Mesenteric fat pad (tissue), 1 donor: Measurements from ENCODE around the gene ZNF672. TPM values are rescaled to one million over a fixed set of nuclear protein-coding genes. Genes with fewer than 3 reads are reported as not detected.
"Not testable (repeated sequence)": the region's sequence is repeated elsewhere in the genome, so short reads cannot be mapped to it uniquely, and the experiment has no call there.

Experiments used
- DNase-seq: peaks from one replicate; pipeline ENCODE4 v3.0.0-alpha.2; 2020; ENCODE audit warnings: low spot score
- long read RNA-seq: library from polyadenylated mRNA; unstranded; transcript quantifications from one replicate; pipeline ENCODE4 v2.0.0, GENCODE V29; 2020
- total RNA-seq: library from RNA; stranded (reverse); fragmentation: NEBNext Ultra II Directional; extraction: Animal tissue kit (Norgen Biotek cat#: 25700); gene quantifications from one replicate; pipeline ENCODE4 v1.2.1, GENCODE V29; 2021
- donor health status: DM: yes; HTN: yes; CAD: no.

ZNF672 gene
- total RNA-seq = 18.6 TPM
- long read RNA-seq, transcript ZNF672-201 (4 exons, 2,989 nt) = major isoform, 38 of 50 reads
- long read RNA-seq, partial matches to known transcripts = 0 of 50 reads
- long read RNA-seq, other reads (novel, unspliced or antisense) = 12 of 50 reads

DNA sequence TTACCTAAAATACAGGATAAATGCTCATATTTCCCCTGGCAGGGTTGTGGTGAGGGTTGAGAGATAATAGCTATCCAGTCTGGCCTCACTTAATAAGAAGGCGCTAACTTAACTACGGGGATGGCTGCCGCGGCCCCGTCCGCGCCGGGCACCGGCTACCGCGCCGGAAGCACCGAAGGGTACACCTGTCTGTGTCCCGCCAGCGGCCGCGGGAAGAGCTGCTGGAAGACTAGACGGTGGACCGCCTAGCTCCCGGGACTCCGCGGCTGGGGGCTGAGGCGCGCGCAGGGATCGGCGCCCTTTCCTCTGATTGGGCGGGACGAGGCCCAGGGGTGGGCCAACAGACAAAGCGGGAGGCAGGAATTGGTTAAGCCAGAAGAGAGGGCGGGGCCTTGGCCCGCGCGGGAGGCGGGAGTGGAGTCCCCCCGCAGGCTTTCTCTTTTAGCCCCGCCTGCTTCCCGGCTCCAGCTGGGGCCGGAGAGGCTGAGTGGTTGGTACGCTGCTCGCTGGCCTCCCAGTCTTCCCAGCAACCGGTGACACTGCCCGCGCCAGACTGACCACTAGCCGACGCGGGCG, at the start of gene ZNF672:
Gene ZNF672, plus strand, starts transcription at position 444 of the 576 bp plus-strand sequence. CDS start 9,051 bp downstream, outside the sequence.
- DNase-seq = peak; percentile 99

DNA sequence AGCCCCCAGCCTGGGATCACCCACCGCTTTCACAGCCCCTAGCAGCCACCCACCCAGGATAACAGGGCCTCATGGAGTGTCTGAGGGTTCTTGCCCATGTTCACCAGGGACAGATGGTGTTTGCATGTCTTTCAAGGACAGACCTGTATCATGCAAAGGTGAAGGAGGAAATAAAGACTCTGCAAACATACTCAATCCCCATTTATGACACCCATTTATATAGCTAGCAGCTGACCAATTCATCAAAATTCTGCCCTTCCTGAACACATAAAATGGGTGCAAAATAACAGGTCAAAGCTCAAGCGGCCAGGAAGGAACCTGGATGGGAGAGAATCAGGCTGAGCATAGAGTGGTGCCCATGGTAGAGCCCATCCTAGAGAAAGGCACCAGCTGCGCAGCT, 49.7 kb upstream of the ZNF672 start:
- DNase-seq = no peak

DNA sequence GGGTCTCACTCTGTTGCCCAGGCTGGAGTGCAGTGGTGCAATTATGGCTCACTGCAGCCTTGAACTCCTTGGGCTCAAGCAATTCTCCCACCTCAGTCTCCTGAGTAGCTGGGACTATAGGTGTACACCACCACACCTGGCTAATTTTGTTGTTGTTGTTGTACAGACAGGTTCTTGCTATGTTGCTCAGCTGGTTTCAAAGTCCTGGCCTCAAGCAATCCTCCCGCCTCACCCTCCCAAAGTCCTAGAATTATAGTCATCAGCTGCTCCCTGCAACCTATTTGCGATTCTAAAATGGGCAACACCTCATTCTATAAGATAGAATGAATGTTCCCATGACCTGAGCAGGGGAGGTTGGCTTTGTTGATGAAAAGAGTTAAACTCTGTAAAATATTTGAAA, 48.7 kb upstream of the ZNF672 start:
- DNase-seq = not testable (repeated sequence)

DNA sequence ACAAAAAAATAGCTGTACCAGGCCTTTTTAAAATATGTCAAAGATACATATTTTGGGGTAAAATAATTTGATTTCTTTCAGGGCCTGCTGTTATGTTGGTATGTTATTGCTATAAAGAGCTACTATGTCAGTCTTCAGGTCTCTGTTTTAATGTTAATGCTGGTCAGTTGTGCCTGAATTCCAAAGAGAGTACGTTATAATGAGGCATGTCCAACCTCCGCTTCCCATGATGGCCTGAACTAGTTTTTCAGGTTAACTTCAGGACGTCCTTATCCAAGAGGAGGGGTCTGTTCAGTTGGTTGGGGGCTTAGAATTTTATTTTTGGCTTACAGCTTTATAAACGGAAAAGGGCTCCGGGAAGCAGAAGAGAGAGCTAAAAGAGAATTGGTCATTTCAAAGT, 47.6 kb upstream of the ZNF672 start:
- no peak for DNase-seq

DNA sequence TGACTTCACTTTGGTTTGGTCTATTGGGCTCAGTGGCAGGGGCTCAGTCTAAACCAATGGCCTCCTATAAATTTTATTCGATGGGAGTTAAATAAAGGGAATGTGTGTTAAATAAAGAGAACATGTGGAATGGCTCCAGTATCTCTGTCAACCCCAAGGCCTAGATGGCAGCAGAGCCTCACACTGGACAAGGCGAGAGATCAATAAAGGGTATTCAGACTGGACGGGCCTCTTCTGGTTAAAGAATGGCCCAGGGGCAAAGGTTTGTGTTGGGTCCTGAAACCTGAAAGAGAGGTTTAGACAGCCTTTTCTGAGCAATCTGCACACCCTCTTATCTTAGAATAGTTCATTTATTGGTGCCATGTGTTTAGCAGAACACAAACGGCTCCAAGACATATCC, 47.0 kb upstream of the ZNF672 start:
- no peak for DNase-seq

DNA sequence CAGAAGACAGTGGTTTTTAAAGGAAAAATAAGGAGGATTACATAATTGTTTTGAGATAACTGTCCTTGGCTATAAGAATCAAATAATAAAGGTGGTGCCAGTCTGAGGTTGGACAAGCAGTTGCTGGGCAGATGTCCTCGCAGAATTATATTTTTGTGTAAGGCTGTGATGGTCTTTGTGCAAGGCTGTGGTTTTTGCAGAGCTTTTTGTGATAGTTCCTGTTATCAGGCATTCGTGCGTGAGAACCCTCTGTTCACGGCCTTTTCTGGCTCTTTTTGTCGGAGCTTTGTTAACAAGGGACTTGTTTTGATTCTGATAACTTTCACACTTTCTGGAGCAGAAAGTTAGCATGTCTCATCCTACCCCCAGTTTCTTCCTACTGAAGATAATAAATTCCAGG, 45.7 kb upstream of the ZNF672 start:
- no peak for DNase-seq

DNA sequence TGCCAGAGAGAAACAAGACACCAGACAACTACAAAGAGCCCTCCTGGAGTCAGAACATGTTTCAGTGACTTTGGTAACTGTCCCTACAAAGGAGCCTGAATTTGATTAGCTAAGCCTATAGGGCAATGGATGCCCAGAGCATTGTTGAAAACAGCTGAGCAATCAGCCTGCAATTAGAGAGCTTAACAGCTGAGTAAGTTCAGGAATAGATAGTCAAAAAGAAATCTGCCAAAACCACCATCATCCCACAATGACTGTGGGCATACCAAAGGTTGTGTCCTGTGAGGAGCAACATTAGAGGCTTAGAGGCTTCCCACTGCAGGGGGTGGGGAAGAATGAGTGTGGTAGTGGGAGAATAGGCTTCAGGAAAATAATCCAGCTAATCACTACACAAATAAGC, 44.4 kb upstream of the ZNF672 start:
- no peak for DNase-seq

DNA sequence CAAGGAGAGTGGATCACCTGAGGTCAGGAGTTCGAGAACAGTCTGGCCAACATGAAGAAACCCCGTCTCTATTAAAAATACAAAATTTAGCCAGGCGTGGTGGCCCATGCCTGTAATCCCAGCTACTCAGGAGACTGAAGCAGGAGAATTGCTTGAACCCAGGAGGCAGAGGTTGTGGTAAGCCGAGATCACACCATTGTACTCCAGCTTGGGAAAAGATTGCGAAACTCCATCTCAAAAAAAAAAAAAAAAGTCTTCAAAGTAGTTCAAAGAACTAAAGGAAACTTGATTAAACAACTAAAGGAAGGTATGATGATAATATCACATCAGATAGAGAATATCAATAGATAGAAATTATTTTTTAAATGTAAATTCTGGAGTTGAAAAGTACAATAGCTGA, 43.4 kb upstream of the ZNF672 start:
- not testable (repeated sequence) for DNase-seq

DNA sequence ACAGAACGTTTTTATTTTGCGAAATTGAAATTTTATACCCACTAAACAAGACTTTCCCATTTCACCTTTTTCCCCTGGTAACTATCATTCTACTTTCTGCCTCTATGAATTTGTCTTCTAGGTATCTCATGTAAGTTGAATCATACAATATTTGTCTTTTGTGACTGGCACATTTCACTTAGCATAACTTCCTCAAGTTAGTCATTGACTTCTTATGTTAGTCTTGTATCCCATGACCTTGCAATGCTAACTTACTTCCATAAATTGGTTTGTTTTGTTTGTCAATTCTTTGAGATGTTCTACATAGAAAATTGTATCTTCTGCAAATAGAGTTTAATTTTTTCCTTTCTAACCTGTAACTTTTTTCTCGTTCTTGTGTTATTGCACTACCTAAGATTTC, 39.2 kb upstream of the ZNF672 start:
- no peak for DNase-seq

DNA sequence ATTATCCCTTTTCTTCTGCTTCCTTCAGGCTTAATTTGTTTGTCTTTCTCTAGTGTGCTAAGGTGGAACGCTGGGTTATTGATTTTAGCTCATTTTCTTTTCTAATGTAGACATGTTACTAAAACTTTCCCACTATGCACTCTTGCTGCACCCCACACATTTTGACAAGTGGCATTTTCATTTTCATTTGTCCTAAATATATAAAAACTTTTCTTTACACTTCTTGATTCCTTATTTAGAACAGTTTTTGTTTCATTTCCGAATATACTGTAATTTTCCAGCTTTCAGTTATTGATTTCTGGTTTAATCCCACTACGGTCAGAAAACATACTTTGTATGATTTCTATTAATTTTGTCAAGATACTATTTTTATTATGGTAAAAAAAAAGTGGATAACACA, 37.6 kb upstream of the ZNF672 start:
- no peak for DNase-seq

DNA sequence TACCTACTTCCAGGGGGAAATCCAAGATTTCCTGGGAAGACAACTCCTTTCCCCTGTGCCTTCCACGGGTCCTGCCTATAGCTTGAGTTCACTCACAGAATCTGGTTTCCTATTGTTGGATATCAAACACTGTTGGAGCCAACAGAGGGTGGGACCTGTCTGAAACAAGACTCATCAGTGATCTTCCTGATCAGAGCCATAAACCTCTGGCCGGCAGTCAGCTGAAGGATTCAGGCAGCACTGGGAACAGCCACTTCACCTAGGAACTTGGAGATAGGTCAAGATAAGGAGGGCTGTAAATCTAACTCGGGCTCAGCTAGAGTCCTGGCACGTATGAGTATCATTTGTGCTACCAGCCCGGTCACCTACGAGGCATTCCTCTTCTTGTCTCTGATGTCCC, 35.6 kb upstream of the ZNF672 start:
- peak; percentile 20 for DNase-seq

DNA sequence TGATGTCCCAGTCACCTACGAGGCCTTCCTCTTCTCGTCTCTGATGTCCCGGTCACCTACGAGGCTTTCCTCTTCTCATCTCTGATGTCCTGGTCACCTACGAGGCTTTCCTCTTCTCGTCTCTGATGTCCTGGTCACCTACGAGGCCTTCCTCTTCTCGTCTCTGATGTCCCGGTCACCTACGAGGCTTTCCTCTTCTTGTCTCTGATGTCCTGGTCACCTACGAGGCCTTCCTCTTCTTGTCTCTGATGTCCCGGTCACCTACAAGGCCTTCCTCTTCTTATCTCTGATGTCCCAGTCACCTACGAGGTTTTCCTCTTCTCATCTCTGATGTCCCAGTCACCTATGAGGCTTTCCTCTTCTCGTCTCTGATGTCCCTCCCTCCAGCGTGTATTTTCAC, 34.5 kb upstream of the ZNF672 start:
- peak; percentile 8 for DNase-seq

DNA sequence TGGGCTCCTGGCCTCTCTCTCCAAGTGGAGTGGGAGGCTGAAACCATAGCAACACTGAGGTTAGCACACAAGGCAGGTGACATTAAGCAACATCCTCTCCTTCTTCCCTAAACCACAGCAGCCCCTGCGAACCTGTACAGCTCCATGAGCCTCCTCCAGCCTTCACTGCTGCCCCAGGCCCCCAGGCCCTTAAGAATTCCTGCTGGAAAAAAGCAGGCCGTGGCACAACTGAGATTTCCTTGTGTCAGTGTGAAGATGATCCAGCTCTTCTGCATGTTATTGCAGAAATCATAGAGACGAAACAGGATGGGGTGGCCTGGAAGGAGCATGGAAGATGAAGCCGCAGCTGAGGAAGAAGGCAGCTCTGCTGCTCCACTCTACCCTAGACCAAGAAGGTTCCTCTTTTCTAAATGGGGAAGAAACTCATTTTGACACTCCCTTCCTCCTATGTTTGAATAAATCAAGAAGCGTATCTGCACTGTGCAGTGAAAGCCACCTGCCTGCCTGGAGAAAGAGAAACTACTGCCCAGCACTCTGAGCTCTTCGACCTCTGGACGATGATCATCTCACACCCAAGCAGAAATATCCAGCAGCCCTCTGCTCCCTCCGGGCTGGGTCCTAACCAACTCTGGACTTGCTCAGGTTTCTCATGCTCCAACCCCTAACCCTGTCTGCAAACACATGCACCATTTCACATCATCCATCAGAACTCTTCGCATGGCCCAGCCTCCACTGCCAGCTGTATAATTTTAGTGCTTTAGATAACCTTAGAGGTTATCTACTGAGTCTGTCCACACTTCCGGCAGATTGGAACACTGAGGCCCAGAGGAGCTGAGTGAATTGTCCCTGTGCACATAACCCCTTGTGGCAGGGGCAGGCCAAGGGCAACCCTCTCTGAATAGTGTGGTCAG, 33.0 kb upstream of the ZNF672 start:
- peak; percentile 65 for DNase-seq

DNA sequence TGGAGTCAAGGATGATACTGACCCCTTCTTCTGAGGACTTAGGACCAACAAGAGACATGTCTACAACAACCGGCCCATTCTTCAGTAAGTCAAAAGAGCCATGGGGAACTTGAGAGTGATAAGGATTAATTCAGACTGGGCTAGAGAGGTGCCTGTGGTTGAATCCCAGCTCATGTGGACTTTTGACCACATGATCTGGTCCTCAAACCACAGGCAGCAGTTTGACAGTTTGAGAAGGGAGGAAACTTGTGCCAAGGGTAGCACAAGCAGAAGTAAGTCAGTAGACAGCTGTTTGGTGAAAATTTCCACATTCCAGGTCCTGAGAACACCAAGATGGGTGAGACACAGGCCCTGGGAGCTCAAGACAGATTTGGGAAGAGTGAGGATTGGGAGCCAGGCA, 32.1 kb upstream of the ZNF672 start:
- DNase-seq = no peak

DNA sequence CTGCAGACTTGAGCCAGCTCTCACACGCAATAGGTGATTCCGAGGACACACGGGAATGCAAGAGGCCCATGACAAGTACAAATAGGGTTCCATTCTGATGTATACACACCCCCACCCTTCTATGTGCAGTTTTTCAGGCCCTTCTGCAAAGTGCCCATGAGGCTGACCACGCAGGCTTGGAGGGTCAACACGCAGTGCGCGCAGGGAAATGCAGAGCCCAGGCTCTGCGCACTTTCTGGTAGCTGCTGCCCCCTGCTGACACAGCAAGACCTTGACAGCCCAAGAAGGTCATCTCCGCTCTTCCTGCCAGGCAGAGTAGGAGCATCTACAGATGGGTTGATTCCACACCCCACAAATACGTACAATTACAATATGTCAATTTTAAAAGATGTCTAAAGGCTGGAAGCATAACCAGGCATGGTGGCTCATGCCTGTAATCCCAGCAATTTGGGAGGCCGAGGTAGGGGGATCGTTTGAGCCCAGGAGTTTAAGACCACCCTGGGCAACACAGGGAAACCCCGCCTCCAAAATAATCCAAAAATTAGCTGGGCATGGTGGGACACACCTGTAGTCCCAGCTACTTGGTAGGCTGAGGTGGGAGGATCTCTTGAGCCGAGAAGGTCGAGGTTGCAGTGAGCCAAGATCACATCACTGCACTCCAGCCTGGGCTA, 30.8 kb upstream of the ZNF672 start:
- no peak for DNase-seq

DNA sequence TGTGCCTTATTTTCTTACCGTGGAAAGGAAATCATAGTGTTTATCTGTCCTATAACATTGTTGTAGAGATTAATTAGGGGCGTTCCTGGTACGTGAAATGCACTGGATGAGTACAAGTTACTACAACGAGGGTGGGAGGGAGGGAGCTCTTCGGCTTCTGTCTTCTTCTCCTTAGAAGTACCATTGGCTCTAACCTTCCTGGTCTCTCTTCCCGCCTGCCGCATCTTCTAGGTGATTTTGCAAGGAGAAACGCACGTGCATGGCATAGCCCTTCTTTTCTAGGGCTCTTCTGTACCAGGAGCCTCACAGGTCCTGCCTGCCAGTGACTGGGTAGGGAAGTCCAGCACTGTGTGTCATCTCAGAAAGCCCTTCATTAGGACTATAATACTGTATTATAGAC, 29.1 kb upstream of the ZNF672 start:
- no peak for DNase-seq

DNA sequence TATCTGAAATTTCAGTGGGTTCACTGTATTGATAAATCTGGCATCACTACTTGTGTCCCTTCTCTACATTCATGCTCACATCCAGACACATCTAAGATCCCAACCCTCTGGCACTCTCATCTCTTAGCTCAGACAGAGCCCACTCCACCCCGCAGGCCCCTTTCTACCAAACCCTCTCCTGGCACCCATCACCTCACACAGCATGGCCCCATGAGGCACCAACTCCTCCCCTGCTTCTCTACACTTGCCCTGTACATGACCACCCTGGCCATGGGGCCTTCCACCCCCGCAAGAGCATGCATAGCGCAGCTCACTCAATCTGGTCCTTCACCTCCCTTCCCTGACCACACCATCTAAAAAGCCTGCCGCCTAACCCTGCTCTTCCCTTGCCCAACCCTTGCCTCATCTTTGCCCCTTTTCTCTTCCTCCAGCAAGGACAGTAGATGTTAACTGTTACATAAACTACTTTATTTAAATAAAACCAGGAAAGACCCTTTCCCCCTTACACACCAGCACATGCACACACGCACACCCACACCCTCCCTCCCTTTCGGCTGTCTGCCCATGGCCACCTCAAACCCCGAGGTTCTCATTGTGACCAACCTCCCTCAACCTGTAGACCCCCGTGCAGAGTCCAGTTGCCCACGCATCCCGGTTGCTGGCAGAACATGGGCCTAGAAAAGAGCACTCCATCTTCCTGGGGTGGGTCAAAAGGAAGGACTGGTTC, 27.9 kb upstream of the ZNF672 start:
- no peak for DNase-seq

DNA sequence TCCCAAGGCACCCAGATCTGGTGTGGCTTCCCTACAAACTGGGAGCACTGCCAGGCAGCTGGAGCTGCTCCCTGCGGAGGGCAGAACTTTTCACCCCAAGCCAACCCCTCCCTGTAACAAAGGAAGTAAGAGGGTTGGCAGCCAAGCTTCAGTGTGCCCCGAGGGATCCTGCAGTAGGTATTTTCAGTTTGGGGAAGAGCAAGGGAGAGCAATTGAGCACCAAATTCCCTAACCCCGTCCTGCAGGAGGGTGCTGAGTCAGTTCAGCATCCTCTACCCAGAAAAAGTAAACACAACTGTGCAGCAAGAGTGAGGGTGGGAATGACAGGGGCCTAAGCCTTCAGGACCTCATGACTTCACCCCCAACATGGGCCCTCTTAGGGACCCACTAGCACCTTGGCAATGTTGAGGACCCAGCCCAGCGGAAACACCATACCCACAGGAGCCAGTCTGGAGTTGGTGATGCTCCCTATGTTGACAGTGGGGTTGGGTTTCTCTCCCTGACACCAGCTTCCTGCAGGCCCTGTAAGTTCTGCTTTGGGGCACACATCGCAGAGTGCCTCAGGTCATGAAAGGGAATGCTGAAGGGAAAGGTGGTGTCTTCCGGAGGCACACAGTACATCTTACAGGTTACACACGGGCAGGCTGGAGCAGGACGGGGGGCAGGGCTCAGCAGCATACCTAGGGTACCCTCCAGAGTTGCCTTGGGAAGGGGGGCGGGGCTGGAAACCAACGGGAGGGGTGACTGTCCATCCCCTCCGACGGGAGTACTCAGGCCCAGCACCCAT, 27.1 kb upstream of the ZNF672 start:
- no peak for DNase-seq

DNA sequence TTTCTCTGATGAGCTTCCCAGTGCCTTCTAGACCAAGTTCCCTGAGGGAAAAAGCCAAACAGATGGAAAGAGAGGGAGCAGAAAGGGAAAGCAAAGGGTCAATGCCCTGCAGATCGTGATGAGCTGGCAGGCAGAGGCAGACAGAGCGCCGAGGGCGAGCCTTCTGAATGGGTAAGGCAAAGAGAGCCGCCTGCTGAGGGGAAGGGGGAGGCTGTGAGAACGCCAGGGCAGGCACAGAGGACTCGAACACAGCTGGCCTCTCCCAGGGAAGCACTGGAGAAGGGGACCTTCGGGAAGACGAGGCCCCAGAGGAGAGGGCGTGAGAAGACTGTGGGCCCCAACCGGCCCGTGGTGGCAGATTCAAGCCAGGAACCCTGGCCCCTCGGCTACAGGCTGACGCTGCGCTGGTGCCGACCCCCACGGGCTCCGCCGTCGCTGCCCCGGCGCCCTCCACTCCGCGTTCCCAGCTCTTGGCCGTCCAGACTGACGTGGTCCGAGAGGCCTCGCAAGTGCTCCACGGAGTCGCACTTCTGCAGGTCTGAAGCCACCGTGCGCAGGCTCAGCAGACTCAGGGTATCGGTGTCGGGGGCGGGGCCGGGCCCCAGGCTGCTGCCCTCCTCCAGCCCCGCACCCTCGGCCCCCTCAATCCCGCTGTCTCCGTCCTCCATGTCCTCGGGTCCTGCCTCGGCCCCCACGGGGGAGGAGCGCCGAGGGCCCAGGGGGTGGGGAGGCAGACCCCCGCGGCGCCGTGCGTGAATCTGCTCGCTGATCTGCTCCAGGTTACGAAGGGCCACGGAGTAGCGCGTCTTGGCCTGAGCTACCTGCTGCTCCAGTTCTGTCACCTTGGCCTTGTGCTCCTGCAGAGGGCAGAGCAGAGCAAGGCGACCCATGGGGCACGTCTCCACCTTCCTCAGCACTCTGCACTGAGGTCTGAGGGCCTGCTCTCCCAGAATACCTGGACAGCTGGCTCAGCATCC, 26.2 kb upstream of the ZNF672 start:
- no peak for DNase-seq
